OCI-LY1 (cell line): ENCODE measurements around the gene GRK1.

Source experiments
- H2AFZ ChIP-seq: fragments of 200-600 bp; sonication (generic), shearing (Covaris generic); 2 replicates; pipeline ENCODE4 v1.6.0; 2014; ENCODE audit warnings: antibody characterized with exemption, mild to moderate bottlenecking, low read length
- H3F3A ChIP-seq: fragments of 200-600 bp; sonication (generic), shearing (Covaris generic); 2 replicates; pipeline ENCODE4 v1.6.0; 2014; ENCODE audit warnings: mild to moderate bottlenecking, antibody characterized with exemption, low read length, moderate library complexity; ENCODE audit not compliant: insufficient read depth
- H3K27ac ChIP-seq: fragments of 200-600 bp; sonication (generic); 2 replicates; pipeline ENCODE4 v1.5.1; 2014; ENCODE audit warnings: low read length, mixed run types, mild to moderate bottlenecking, low read depth; ENCODE audit not compliant: poor library complexity, severe bottlenecking
- H3K27me3 ChIP-seq: fragments of 200-600 bp; sonication (generic); 2 replicates; pipeline ENCODE4 v1.6.0; 2014; ENCODE audit warnings: antibody characterized with exemption, mild to moderate bottlenecking, low read length, moderate library complexity; ENCODE audit not compliant: insufficient read depth
- H3K36me3 ChIP-seq: fragments of 200-600 bp; sonication (generic); 2 replicates; pipeline ENCODE4 v1.6.1; 2014; ENCODE audit warnings: mild to moderate bottlenecking, antibody characterized with exemption, low read length, moderate library complexity, mixed read lengths; ENCODE audit not compliant: insufficient read depth
- H3K4me1 ChIP-seq: fragments of 200-600 bp; sonication (generic); 2 replicates; pipeline ENCODE4 v1.5.1; 2014; ENCODE audit warnings: mild to moderate bottlenecking, low read length, moderate library complexity; ENCODE audit not compliant: insufficient read depth, severe bottlenecking
- H3K4me2 ChIP-seq: fragments of 200-600 bp; sonication (generic), shearing (Covaris generic); 2 replicates; pipeline ENCODE4 v1.6.1; 2014; ENCODE audit warnings: low read length
- H3K4me3 ChIP-seq: fragments of 200-600 bp; sonication (generic); 2 replicates; pipeline ENCODE4 v1.5.1; 2014; ENCODE audit warnings: low read length, low read depth, mild to moderate bottlenecking, mixed read lengths; ENCODE audit not compliant: poor library complexity, severe bottlenecking
- H3K79me2 ChIP-seq: fragments of 200-600 bp; shearing (Covaris generic); 2 replicates; pipeline ENCODE4 v1.6.1; 2016; ENCODE audit warnings: mixed run types, low read length, mixed read lengths; ENCODE audit not compliant: insufficient read depth
- H3K9ac ChIP-seq: fragments of 200-600 bp; sonication (generic), shearing (Covaris generic); 2 replicates; pipeline ENCODE4 v1.6.1; 2014; ENCODE audit warnings: mild to moderate bottlenecking, low read length, mixed read lengths
- H3K9me2 ChIP-seq: fragments of 200-600 bp; sonication (generic), shearing (Covaris generic); 2 replicates; pipeline ENCODE4 v1.6.1; 2014; ENCODE audit warnings: low read depth, mild to moderate bottlenecking, low read length, mixed read lengths
- H3K9me3 ChIP-seq: fragments of 200-600 bp; shearing (Covaris generic); 2 replicates; pipeline ENCODE4 v1.6.1; 2014; ENCODE audit warnings: low read length, mixed read lengths
- H4K20me1 ChIP-seq: fragments of 200-600 bp; sonication (generic), shearing (Covaris generic); 2 replicates; pipeline ENCODE4 v1.6.0; 2016; ENCODE audit warnings: mild to moderate bottlenecking, low read length; ENCODE audit not compliant: insufficient read depth
- CTCF ChIP-seq: fragments of 200-600 bp; sonication (generic), shearing (Covaris generic); IDR thresholded peaks from 2 replicates; pipeline ENCODE4 v1.5.1; 2017; ENCODE audit warnings: mild to moderate bottlenecking, antibody characterized with exemption, low read length, moderate library complexity, mixed read lengths
- EZH2 ChIP-seq: fragments of 200-600 bp; sonication (generic), shearing (Covaris generic); IDR thresholded peaks from 2 replicates; pipeline ENCODE4 v1.8.0; 2017; ENCODE audit warnings: borderline replicate concordance, mixed run types, mild to moderate bottlenecking, antibody characterized with exemption, low read length, moderate library complexity, mixed read lengths

The GRK1 gene

GRCh38 chr13:113777311-113778260, 110.6 kb downstream of the GRK1 start:
- H3K9ac ChIP-seq: no peak overlapping the region
- H3K79me2 ChIP-seq: no peaks in the 10 kb centered on the region
- no peak for TF ChIP-seq CTCF
- TF ChIP-seq EZH2: no peak
- no peak overlapping the region for H3K4me3 ChIP-seq
- no peaks in the 10 kb centered on the region for H3K36me3 ChIP-seq
- no peaks in the 10 kb centered on the region for H3F3A ChIP-seq
- H3K27me3 ChIP-seq: no peaks in the 10 kb centered on the region; the same call in 1 of the 2 replicates
- no peaks in the 10 kb centered on the region for H4K20me1 ChIP-seq
- no peaks in the 10 kb centered on the region for H3K9me3 ChIP-seq
- no peak overlapping the region for H3K27ac ChIP-seq
- H3K4me2 ChIP-seq: no peak overlapping the region
- H3K4me1 ChIP-seq: no peaks in the 10 kb centered on the region
- H2AFZ ChIP-seq: no peak overlapping the region
- H3K9me2 ChIP-seq: no peaks in the 10 kb centered on the region

- H3K4me1 ChIP-seq: no peaks in the 10 kb centered on the region
- no peaks in the 10 kb centered on the region for H4K20me1 ChIP-seq
- H3K4me2 ChIP-seq: no peak overlapping the region
- no peaks in the 10 kb centered on the region for H3F3A ChIP-seq
- no peaks in the 10 kb centered on the region for H3K79me2 ChIP-seq
- no peak overlapping the region for H3K27ac ChIP-seq
- H3K4me3 ChIP-seq: no peak overlapping the region
- peaks cover 15% of the 10 kb centered on the region for H3K27me3 ChIP-seq
- no peak overlapping the region for H2AFZ ChIP-seq
- no peaks in the 10 kb centered on the region for H3K9me2 ChIP-seq
- no peak overlapping the region for H3K9ac ChIP-seq
- H3K36me3 ChIP-seq: no peaks in the 10 kb centered on the region
- TF ChIP-seq EZH2: no peak
- no peak for TF ChIP-seq CTCF
- no peaks in the 10 kb centered on the region for H3K9me3 ChIP-seq
Measured at GRCh38 chr13:113781571-113781970, 114.6 kb downstream of the GRK1 start.

- Histone ChIP-seq H3K4me2 (no peak overlapping the region), H3K36me3 (no peaks in the 10 kb centered on the region)
- TF ChIP-seq CTCF (no peak), EZH2 (no peak)
Measured at GRCh38 chr13:113782472-113782871, 115.5 kb downstream of the GRK1 start.

More at GRCh38 chr13:113782472-113782871, 115.5 kb downstream of the GRK1 start:
- Histone ChIP-seq H3K4me3 (no peak overlapping the region), H3K27me3 (peaks cover 15% of the 10 kb centered on the region), H3K4me1 (no peaks in the 10 kb centered on the region), H3K27ac (no peak overlapping the region), H3K79me2 (no peaks in the 10 kb centered on the region), H2AFZ (no peak overlapping the region), H4K20me1 (no peaks in the 10 kb centered on the region), H3K9ac (no peak overlapping the region), H3K9me2 (no peaks in the 10 kb centered on the region), H3K9me3 (no peaks in the 10 kb centered on the region), H3F3A (no peaks in the 10 kb centered on the region)
